Psoas muscle (tissue), 8 donors: Measurements from ENCODE around the gene FABP6. TPM values are rescaled to one million over a fixed set of nuclear protein-coding genes. Genes with fewer than 3 reads are reported as not detected.
"Not testable (repeated sequence)": the region's sequence is repeated elsewhere in the genome, so short reads cannot be mapped to it uniquely, and the experiment has no call there.

Experiments
- ATAC-seq, 4 donors: fragments of 200-7000 bp; cut with Tn5 transposase; one replicate each; pipeline ENCODE4 v1.9.1; 2020; ENCODE audit warnings: moderate library complexity in 3 of 4, mild to moderate bottlenecking in 2 of 4
- DNase-seq, 2 donors: peaks; one replicate each; pipeline ENCODE4 v3.0.0-alpha.2; 2020
- H3K27ac ChIP-seq: fragments of 200-600 bp; one replicate; pipeline ENCODE4 v1.8.0; 2022
- H3K27me3 ChIP-seq, 3 donors: fragments of 200-600 bp in 1 of 3; one replicate each; pipeline versions ENCODE4 v1.6.1 to v1.8.0; 2013 to 2022; ENCODE audit warnings: low read length in 2 of 3, mild to moderate bottlenecking in 2 of 3, moderate library complexity in 1 of 3; ENCODE audit not compliant: insufficient read depth in 3 of 3
- H3K36me3 ChIP-seq, 2 donors: fragments of 200-600 bp in 1 of 2; one replicate each; pipeline versions ENCODE4 v1.6.1 to v1.8.0; 2013 to 2022; ENCODE audit warnings: low read depth in 1 of 2, mild to moderate bottlenecking in 1 of 2, moderate library complexity in 1 of 2; ENCODE audit not compliant: insufficient read depth in 1 of 2
- H3K4me1 ChIP-seq: fragments of 200-600 bp; one replicate; pipeline ENCODE4 v1.8.0; 2022
- H3K4me3 ChIP-seq: fragments of 200-600 bp; one replicate; pipeline ENCODE4 v1.8.0; 2022; ENCODE audit warnings: mild to moderate bottlenecking
- H3K9me3 ChIP-seq: fragments of 200-600 bp; one replicate; pipeline ENCODE4 v1.8.0; 2022
- CTCF ChIP-seq: fragments of 200-600 bp; IDR thresholded peaks from one replicate; pipeline ENCODE4 v1.8.0; 2022; ENCODE audit warnings: antibody characterized with exemption
- WGBS, 3 donors: extraction: QIAGEN DNeasy Blood & Tissue Kit; methylation state at CpG; one replicate each; pipeline versions ENCODE4 v1.1.6 to v1.1.7; 2013; 5-methylcytosine and 5-hydroxymethylcytosine counted together
- intact Hi-C, 2 donors: fragments of 100-400 bp; cut with DNase I; formaldehyde crosslinking; loops; one replicate each; pipeline versions ENCODE4 v1.11.0 to v1.14.2; 2022
- polyA plus RNA-seq, 3 donors: library from polyadenylated mRNA; stranded (reverse); fragments of 200-250 nt; gene quantifications; one replicate each; pipeline ENCODE4 v1.2.3, GENCODE V29; 2013
- total RNA-seq, 4 donors: library from RNA; stranded (reverse); fragmentation: NEBNext Ultra II Directional in 2 of 4; extraction: Animal tissue kit (Norgen Biotek cat#: 25700) in 2 of 4; gene quantifications; one replicate each; pipeline versions ENCODE4 v1.2.1 to v1.2.4, GENCODE V29; 2021 to 2023
- donor health status: healthy with polysubstance abuse.
- donor health status: DM: no; HTN: no; CAD: no; lungs with moderate emphysema.
- donor health status: Bipolar disorder and iron deficiency.
- donor health status: healthy.
- donor health status: DM: yes; HTN: yes; CAD: no.
- donor health status: DM: no; HTN: no; CAD: no.
- donor health status: DM: no; HTN: no; CAD: no.
- donor health status: DM: yes; HTN: yes; CAD: no.

FABP6 gene
- total and polyA plus RNA-seq, 7 donors = 0.05 to 0.64 TPM; not detected in 5

GRCh38 chr5:160192424-160192823, 36.9 kb upstream of the FABP6 start:
- peaks cover 5% of the 10 kb centered on the region for H3K4me1 ChIP-seq
- WGBS, 3 donors = 96 to 97% (median 96%) methylated on average over 7 of the region's 7 CpGs
- ATAC-seq = no peak
- no peaks in the 10 kb centered on the region for H3K9me3 ChIP-seq
- no peak overlapping the region for H3K4me3 ChIP-seq
- H3K36me3 ChIP-seq = no peaks in the 10 kb centered on the region
- H3K27ac ChIP-seq = no peak overlapping the region
- TF ChIP-seq CTCF = no peak
- peaks cover 0 to 17% (median 0%) of the 10 kb centered on the region in 3 donors for H3K27me3 ChIP-seq
- no peak for DNase-seq
- intact Hi-C loops = no loop called here

GRCh38 chr5:160193076-160193475, 36.2 kb upstream of the FABP6 start:
- DNase-seq, H3K9me3 ChIP-seq, ATAC-seq, H3K4me1 ChIP-seq, H3K27ac ChIP-seq, H3K36me3 ChIP-seq, intact Hi-C loops, H3K4me3 ChIP-seq: not testable (repeated sequence)
- WGBS, 3 donors = 79 to 83% (median 80%) methylated on average over 16 to 18 of the region's 18 CpGs
- peaks cover 0 to 16% (median 0%) of the 10 kb centered on the region in 3 donors for H3K27me3 ChIP-seq

GRCh38 chr5:160193790-160194189, 35.5 kb upstream of the FABP6 start:
- ATAC-seq, H3K4me1 ChIP-seq, H3K4me3 ChIP-seq, H3K27me3 ChIP-seq, DNase-seq, H3K27ac ChIP-seq, H3K9me3 ChIP-seq, H3K36me3 ChIP-seq, intact Hi-C loops: not testable (repeated sequence)
- 95 to 98% (median 96%) methylated on average over 23 to 28 of the region's 28 CpGs for WGBS, 3 donors

GRCh38 chr5:160197341-160198144, 31.8 kb upstream of the FABP6 start:
- TF ChIP-seq CTCF = no peak
- Histone ChIP-seq H3K9me3 (no peaks in the 10 kb centered on the region), H3K36me3 (no peaks in the 10 kb centered on the region), H3K27ac (no peak overlapping the region), H3K4me1 (peaks cover 4% of the 10 kb centered on the region), H3K27me3 (no peaks in the 10 kb centered on the region), H3K4me3 (no peak overlapping the region)
- intact Hi-C loops = loop anchor here (2.0 to 5.0 kb wide), 3 partner anchors 147 to 193 kb away; no protein-coding TSS in a partner anchor
- ATAC-seq = no peak
- no peak for DNase-seq
- 38 to 57% (median 53%) methylated on average over 10 to 11 of the region's 11 CpGs for WGBS, 3 donors

GRCh38 chr5:160198146-160198545, 31.2 kb upstream of the FABP6 start:
- no peaks in the 10 kb centered on the region for H3K36me3 ChIP-seq
- no peaks in the 10 kb centered on the region for H3K9me3 ChIP-seq
- TF ChIP-seq CTCF = no peak
- ATAC-seq = no peak
- H3K4me1 ChIP-seq = peaks cover 4% of the 10 kb centered on the region
- no peak for DNase-seq
- no peak overlapping the region for H3K4me3 ChIP-seq
- WGBS, 3 donors = 66 to 78% (median 67%) methylated on average over 4 to 5 of the region's 5 CpGs
- H3K27ac ChIP-seq = no peak overlapping the region
- H3K27me3 ChIP-seq = no peaks in the 10 kb centered on the region
- intact Hi-C loops = loop anchor here (2.0 to 5.0 kb wide), 3 partner anchors 147 to 193 kb away; no protein-coding TSS in a partner anchor
